Breast epithelium (tissue), 3 donors: Measurements from ENCODE around the gene PPP1R12B.
A peak's percentile ranks its signal among the peaks of the same experiment; 100 is the strongest.

Source experiments
- CTCF ChIP-seq, 3 donors: fragments of 450-650 bp; IDR thresholded peaks; one replicate each; pipeline ENCODE4 v1.5.1; 2016 to 2017; ENCODE audit warnings: antibody characterized with exemption in 3 of 3, mild to moderate bottlenecking in 3 of 3, moderate library complexity in 3 of 3
- POLR2A ChIP-seq: fragments of 450-650 bp; IDR thresholded peaks from one replicate; pipeline ENCODE4 v1.6.1; 2016; ENCODE audit warnings: antibody characterized with exemption, mild to moderate bottlenecking, moderate library complexity
- POLR2AphosphoS5 ChIP-seq, 3 donors: sonication (generic); formaldehyde crosslinking; IDR thresholded peaks; one replicate each; pipeline ENCODE4 v1.6.1; 2017; ENCODE audit warnings: antibody characterized with exemption in 3 of 3

DNA sequence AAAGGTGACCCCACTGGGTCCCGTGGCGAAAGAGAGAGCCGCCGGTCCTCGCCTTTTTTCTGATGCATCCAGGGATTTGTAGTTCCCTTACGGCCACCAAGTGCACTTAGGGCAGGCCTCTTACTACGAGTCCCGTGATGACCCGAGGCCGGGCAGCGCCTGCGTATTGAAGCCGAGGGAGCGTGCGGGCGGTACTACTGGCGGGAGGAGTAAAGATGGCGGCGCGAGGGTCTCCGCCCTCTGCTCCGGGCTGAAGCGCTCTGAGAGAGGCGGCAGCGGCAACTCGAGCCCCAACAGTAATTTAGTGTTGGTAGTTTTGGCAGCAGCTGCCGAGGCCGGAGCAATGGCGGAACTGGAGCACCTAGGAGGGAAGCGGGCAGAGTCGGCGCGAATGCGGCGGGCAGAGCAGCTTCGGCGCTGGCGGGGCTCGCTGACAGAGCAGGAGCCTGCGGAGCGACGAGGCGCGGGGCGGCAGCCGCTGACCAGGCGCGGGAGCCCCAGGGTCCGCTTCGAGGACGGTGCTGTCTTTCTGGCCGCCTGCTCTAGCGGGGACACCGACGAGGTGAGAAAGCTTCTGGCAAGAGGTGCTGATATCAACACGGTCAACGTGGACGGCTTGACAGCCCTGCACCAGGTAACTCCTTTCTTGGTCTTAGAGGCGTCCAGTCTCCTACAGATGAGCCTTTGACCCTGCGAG is at the start of gene PPP1R12B:
- TF ChIP-seq CTCF (IDR thresholded peaks at IDR 0.05) (no peak), POLR2AphosphoS5 (IDR thresholded peaks at IDR 0.05) (peak; percentile 76 to 88 (median 82)), POLR2A (no peak)
